A549 (cell line): ENCODE data around the gene MARK2. TPM values are rescaled to one million over a fixed set of nuclear protein-coding genes. Genes with fewer than 3 reads are reported as not detected.

ENCODE experiments used
- ATAC-seq, 2 experiments: fragments of 200-7000 bp in 1 of 2; fragments of >200 bp in 1 of 2; cut with Nextera tagmentation in 1 of 2; cut with Tn5 transposase in 1 of 2; 3 replicates each; pipeline versions ENCODE4 v1.8.0 to v1.9.1; 2018 to 2020; ENCODE audit warnings: mild to moderate bottlenecking in 1 of 2, moderate library complexity in 1 of 2
- CTCF ChIA-PET: fragments of 300-600 bp; sonication (Branson Sonifier 250); formaldehyde crosslinking; extraction: SDS; loops from one replicate; lab custom pipeline; 2021; ENCODE audit warnings: antibody characterized with exemption, inconsistent platforms; lab: Yijun Ruan, JAX
- POLR2A ChIA-PET: fragments of 350-600 bp; formaldehyde crosslinking; extraction: SDS; loops from one replicate; lab custom pipeline; 2021; ENCODE audit warnings: antibody characterized with exemption, inconsistent platforms; lab: Yijun Ruan, JAX
- DNase-seq, 2 experiments: peaks; one replicate each; pipeline versions ENCODE4 v3.0.0 to v3.0.0-alpha.2; 2011 to 2016; ENCODE audit warnings: low read depth in 1 of 2, low spot score in 1 of 2
- FAIRE-seq: peaks from 2 replicates; lab custom pipeline; 2011; peaks lifted over from hg19 to GRCh38; lab: Jason Lieb, UNC
- H3K27ac ChIP-seq, 2 experiments: fragments of >200 bp; sonication (Bioruptor Twin); formaldehyde crosslinking; 3 replicates each; pipeline ENCODE4 v1.5.1; 2016 to 2017
- H3K4me1 ChIP-seq: fragments of >200 bp; sonication (Bioruptor Twin); formaldehyde crosslinking; 3 replicates; pipeline ENCODE4 v1.6.1; 2016
- H3K4me2 ChIP-seq: fragments of >200 bp; sonication (Bioruptor Twin); formaldehyde crosslinking; 3 replicates; pipeline ENCODE4 v1.6.1; 2016
- H3K4me3 ChIP-seq: fragments of >200 bp; sonication (Bioruptor Twin); formaldehyde crosslinking; 3 replicates; pipeline ENCODE4 v1.5.1; 2016
- H3K9me3 ChIP-seq: fragments of >200 bp; sonication (Bioruptor Twin); formaldehyde crosslinking; 3 replicates; pipeline ENCODE4 v1.6.1; 2016
- CBX8 ChIP-seq: fragments of 200-600 bp; sonication (generic); IDR thresholded peaks from 2 replicates; pipeline ENCODE4 v1.6.1; 2016
- EHF ChIP-seq: fragments of 250-450 bp; sonication (Bioruptor Pico); IDR thresholded peaks from 2 replicates; pipeline ENCODE4 v1.5.0; 2020; ENCODE audit warnings: mild to moderate bottlenecking
- EHMT2 ChIP-seq: fragments of 200-600 bp; sonication (generic); IDR thresholded peaks from 2 replicates; pipeline ENCODE4 v1.6.1; 2016; ENCODE audit warnings: antibody characterized with exemption, low read depth, mild to moderate bottlenecking, moderate library complexity
- EP300 ChIP-seq, 2 experiments: fragments of >200 bp; sonication (Bioruptor Twin); formaldehyde crosslinking; IDR thresholded peaks; 2 replicates in 1 of 2; 3 replicates in 1 of 2; pipeline ENCODE4 v1.6.1; 2016 to 2017
- ESRRA ChIP-seq: fragments of 150-350 bp; IDR thresholded peaks from 2 replicates; pipeline ENCODE4 v1.6.1; 2014; ENCODE audit warnings: mild to moderate bottlenecking, low read length, borderline replicate concordance
- FOSB ChIP-seq: fragments of 250-450 bp; sonication (Bioruptor Pico); IDR thresholded peaks from 2 replicates; pipeline ENCODE4 v1.5.0; 2020; ENCODE audit warnings: mild to moderate bottlenecking, moderate library complexity
- FOXS1 ChIP-seq: fragments of 250-450 bp; sonication (Bioruptor Pico); IDR thresholded peaks from 2 replicates; pipeline ENCODE4 v1.5.0; 2020; ENCODE audit warnings: mild to moderate bottlenecking, moderate library complexity
- JUN ChIP-seq, 2 experiments: fragments of >200 bp; sonication (Bioruptor Twin); formaldehyde crosslinking; IDR thresholded peaks; 2 replicates in 1 of 2; 3 replicates in 1 of 2; pipeline ENCODE4 v1.6.1; 2016 to 2017
- JUNB ChIP-seq: fragments of >200 bp; sonication (Bioruptor Twin); formaldehyde crosslinking; IDR thresholded peaks from 2 replicates; pipeline ENCODE4 v1.6.1; 2016
- KDM5A ChIP-seq: fragments of 200-600 bp; sonication (generic); IDR thresholded peaks from 2 replicates; pipeline ENCODE4 v1.6.1; 2016; ENCODE audit warnings: antibody characterized with exemption, mild to moderate bottlenecking
- MAFK ChIP-seq: fragments of 450-650 bp; IDR thresholded peaks from 2 replicates; pipeline ENCODE4 v1.6.1; 2014; ENCODE audit not compliant: partially characterized antibody
- MYC ChIP-seq: IDR thresholded peaks from 2 replicates; pipeline ENCODE4 v1.6.1; 2012; ENCODE audit warnings: mild to moderate bottlenecking, inconsistent platforms, low read length, improper control_type of control experiment, borderline replicate concordance
- NPAS2 ChIP-seq: fragments of 250-450 bp; sonication (Bioruptor Pico); IDR thresholded peaks from 2 replicates; pipeline ENCODE4 v1.8.0; 2022; ENCODE audit warnings: mild to moderate bottlenecking, moderate library complexity, borderline replicate concordance
- PHF8 ChIP-seq: fragments of 200-600 bp; sonication (generic); IDR thresholded peaks from 2 replicates; pipeline ENCODE4 v1.6.1; 2016; ENCODE audit warnings: low read depth, mild to moderate bottlenecking, antibody characterized with exemption, moderate library complexity, borderline replicate concordance
- POLR2A ChIP-seq: IDR thresholded peaks from 2 replicates; pipeline ENCODE4 v1.6.1; 2012; ENCODE audit warnings: mild to moderate bottlenecking, low read length
- POLR2AphosphoS2 ChIP-seq: conservative IDR thresholded peaks from 2 replicates; pipeline ENCODE4 v1.6.1; 2012; ENCODE audit warnings: low read length, improper control_type of control experiment, inconsistent platforms
- RFX5 ChIP-seq: fragments of 450-650 bp; IDR thresholded peaks from 2 replicates; pipeline ENCODE4 v1.7.1; 2014; ENCODE audit warnings: antibody characterized with exemption, mild to moderate bottlenecking, moderate library complexity
- RNF2 ChIP-seq: fragments of 200-600 bp; sonication (generic); IDR thresholded peaks from 2 replicates; pipeline ENCODE4 v1.6.1; 2016; ENCODE audit warnings: low read depth, mild to moderate bottlenecking, antibody characterized with exemption, moderate library complexity, borderline replicate concordance
- SREBF2 ChIP-seq: fragments of 450-650 bp; IDR thresholded peaks from 2 replicates; pipeline ENCODE4 v1.6.1; 2014; ENCODE audit warnings: mild to moderate bottlenecking, moderate library complexity
- TFCP2L1 ChIP-seq: fragments of 250-450 bp; sonication (Bioruptor Pico); IDR thresholded peaks from 2 replicates; pipeline ENCODE4 v1.5.0; 2021; ENCODE audit warnings: mild to moderate bottlenecking
- TP53 ChIP-seq: fragments of 250-450 bp; sonication (Bioruptor Pico); IDR thresholded peaks from 2 replicates; pipeline ENCODE4 v1.5.0; 2021; ENCODE audit warnings: mild to moderate bottlenecking, moderate library complexity
- WGBS: methylation state at CpG from one replicate; pipeline ENCODE4 v1.1.6; 2017; ENCODE audit errors: missing lambda C conversion rate; 5-methylcytosine and 5-hydroxymethylcytosine counted together
- polyA plus RNA-seq, 4 experiments: library from polyadenylated mRNA; depleted of rRNA in 3 of 4; stranded (reverse); fragments of >200 nt; fragmentation: RNase III in 1 of 4; extraction: RNeasy Plus Mini Kit Qiagen cat#74134 plus additional on column Dnase treatment in 1 of 4; gene quantifications; 2 replicates in 3 of 4; 3 replicates in 1 of 4; pipeline ENCODE4 v1.2.3, GENCODE V29; 2011 to 2017
- TF ChIP-seq, protein P1 (sequence below): IDR thresholded peaks from 2 replicates; pipeline ENCODE4 v1.6.1; 2012
- TF ChIP-seq, protein P2 (sequence below): IDR thresholded peaks from 2 replicates; pipeline ENCODE4 v1.6.1; 2012
- TF ChIP-seq, protein P3 (sequence below): IDR thresholded peaks from 2 replicates; pipeline ENCODE4 v1.6.1; 2012; ENCODE audit warnings: low read depth, borderline replicate concordance
- TF ChIP-seq, protein P4 (sequence below): fragments of 150-350 bp; IDR thresholded peaks from 2 replicates; pipeline ENCODE4 v1.6.1; 2014; ENCODE audit warnings: low read depth, mild to moderate bottlenecking, low read length
- TF ChIP-seq, protein P5 (sequence below): fragments of >200 bp; sonication (Bioruptor Twin); formaldehyde crosslinking; IDR thresholded peaks from 3 replicates; pipeline ENCODE4 v1.5.1; 2016

The MARK2 gene
- polyA plus RNA-seq, 2 of the 4 experiments (the other 2 are of a cell fraction), result 20.2 to 28.4 TPM

DNA sequence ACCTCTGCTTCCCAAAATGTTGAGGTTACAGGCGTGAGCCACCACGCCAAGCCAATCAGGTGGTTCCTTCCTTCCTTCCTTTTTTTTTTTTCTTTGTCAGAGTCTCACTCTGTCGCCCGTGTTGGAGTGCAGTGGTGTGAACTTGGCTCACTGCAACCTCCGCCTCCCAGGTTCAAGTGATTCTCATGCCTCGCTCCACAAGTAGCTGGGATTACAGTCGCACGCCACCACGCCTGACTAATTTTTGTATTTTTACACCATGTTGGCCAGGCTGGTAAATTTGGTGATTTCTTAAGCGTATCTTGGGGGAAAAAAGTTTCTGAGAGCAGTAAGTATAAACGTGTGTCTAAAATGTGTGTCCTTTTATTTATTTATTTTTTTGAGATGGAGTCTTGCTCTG lies 43.8 kb upstream of the MARK2 start:
- ChIA-PET CTCF (no interaction called here), POLR2A (no interaction called here)
- FAIRE-seq (no peak), DNase-seq (no peak), ATAC-seq (no peak)
- Histone ChIP-seq H3K4me1 (no peaks in the 10 kb centered on the region), H3K4me2 (no peak overlapping the region), H3K4me3 (no peak overlapping the region), H3K27ac (no peak overlapping the region), H3K9me3 (peaks cover 16% of the 10 kb centered on the region; the same call in 2 of the 3 replicates)
- 86% methylated on average over 11 of the region's 11 CpGs for WGBS
- TF ChIP-seq JUNB (no peak), NPAS2 (CRISPR knock-in tag) (no peak), EP300 (IDR thresholded peaks at IDR 0.05) (no peak), MAFK (no peak), POLR2A (no peak), TFCP2L1 (CRISPR knock-in tag) (no peak)
- TF ChIP-seq, protein P1, sequence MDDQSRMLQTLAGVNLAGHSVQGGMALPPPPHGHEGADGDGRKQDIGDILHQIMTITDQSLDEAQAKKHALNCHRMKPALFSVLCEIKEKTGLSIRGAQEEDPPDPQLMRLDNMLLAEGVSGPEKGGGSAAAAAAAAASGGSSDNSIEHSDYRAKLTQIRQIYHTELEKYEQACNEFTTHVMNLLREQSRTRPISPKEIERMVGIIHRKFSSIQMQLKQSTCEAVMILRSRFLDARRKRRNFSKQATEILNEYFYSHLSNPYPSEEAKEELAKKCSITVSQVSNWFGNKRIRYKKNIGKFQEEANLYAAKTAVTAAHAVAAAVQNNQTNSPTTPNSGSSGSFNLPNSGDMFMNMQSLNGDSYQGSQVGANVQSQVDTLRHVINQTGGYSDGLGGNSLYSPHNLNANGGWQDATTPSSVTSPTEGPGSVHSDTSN, result no peak

DNA sequence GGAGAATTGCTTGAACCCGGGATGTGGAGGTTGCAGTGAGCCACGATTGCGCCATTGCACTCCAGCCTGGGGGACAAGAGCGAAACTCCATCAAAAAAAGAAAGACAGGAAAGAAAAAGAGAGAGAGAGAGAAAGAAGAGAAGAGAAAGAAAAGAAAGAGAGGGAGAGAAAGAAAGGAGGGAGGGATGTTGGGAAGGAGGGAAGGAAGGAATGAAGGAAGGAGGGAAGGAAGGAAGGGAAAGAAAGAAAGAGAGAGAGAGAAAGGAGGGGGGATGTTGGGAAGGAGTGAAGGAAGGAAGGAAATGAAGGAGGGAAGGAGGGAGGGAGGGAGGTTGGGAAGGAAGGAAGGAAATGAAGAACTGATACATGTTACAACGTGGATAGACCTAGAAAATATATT lies 38.0 kb upstream of the MARK2 start:
- H3K4me1 ChIP-seq, result peaks cover 16% of the 10 kb centered on the region
- TF ChIP-seq, protein P2, sequence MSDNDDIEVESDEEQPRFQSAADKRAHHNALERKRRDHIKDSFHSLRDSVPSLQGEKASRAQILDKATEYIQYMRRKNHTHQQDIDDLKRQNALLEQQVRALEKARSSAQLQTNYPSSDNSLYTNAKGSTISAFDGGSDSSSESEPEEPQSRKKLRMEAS, result no peak
- no peak for TF ChIP-seq MAFK
- TF ChIP-seq, protein P3, sequence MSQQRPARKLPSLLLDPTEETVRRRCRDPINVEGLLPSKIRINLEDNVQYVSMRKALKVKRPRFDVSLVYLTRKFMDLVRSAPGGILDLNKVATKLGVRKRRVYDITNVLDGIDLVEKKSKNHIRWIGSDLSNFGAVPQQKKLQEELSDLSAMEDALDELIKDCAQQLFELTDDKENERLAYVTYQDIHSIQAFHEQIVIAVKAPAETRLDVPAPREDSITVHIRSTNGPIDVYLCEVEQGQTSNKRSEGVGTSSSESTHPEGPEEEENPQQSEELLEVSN, result no peak
- TF ChIP-seq, all 56 proteins: peak for 0
- CTCF ChIA-PET, result interaction anchor here (0.5 kb wide), 1 partner anchor 15 kb away, joined by 3 read pairs; no protein-coding TSS in a partner anchor
- DNase-seq, result no peak
- no peak for FAIRE-seq
- no peak overlapping the region for H3K4me3 ChIP-seq
- no peak overlapping the region for H3K4me2 ChIP-seq
- no peaks in the 10 kb centered on the region for H3K9me3 ChIP-seq
- POLR2A ChIA-PET, result no interaction called here
- 87% methylated on average over 5 of the region's 5 CpGs for WGBS
- no peak for ATAC-seq
- H3K27ac ChIP-seq, result no peak overlapping the region

DNA sequence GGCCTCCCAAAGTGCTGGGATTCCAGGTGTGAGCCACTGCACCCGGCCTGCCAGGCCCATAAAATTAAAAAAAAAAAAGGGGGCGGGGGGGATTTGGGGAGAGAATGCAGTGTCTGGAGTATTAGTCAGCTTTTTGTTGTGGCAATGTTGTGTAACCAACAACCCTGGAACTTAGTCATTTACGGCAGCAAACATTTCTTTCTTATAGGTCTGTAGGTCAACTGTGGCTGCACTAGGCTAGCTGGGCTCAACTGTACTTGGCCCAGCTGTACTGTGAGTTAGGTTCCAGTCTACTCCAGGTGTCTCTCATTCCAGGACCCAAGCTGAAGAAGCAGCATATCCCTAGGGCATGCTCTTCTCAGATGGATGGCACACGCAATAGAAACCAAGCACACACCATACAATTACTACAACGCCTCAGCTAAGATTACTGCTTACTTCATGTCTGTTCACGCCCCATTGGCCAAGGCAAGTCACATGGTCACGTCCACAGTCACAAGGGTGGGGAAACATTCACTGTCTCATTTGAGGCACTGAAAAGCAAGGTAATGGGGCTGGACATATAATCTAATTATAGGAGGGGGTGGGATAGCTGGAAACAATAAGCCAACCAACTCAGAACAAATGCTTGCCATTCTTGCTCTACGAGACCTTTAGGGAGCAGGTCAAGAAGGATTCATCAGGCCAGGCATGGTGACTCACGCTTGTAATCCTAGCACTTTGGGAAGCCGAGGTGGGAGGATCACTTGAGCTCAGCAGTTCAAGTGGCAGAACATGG lies 36.1 kb upstream of the MARK2 start:
- DNase-seq, result peak; percentile 51 to 74
- Histone ChIP-seq H3K4me2 (peak overlapping the region; percentile 52), H3K27ac (peak overlapping the region; percentile 21 to 79; a peak in 4 of 6 replicates), H3K4me1 (peaks cover 16% of the 10 kb centered on the region), H3K4me3 (no peak overlapping the region), H3K9me3 (no peaks in the 10 kb centered on the region)
- POLR2A ChIA-PET, result interaction anchor here (0.8 to 1.4 kb wide), 2 partner anchors 10 to 121 kb away, joined by 3 read pairs; partner anchors contain the start of gene RTN3
- peak; percentile 87 to 93 for ATAC-seq
- 49% methylated on average over 10 of the region's 10 CpGs for WGBS
- FAIRE-seq, result no peak
- CTCF ChIA-PET, result interaction anchor here (0.6 to 1.8 kb wide), 5 partner anchors 18 to 822 kb away, joined by 3 to 9 read pairs (median 3); no protein-coding TSS in a partner anchor
- TF ChIP-seq RFX5 (no peak), KDM5A (no peak), NPAS2 (CRISPR knock-in tag) (no peak), TP53 (no peak), MYC (no peak), FOSB (CRISPR knock-in tag) (no peak), EHF (CRISPR knock-in tag) (no peak), POLR2AphosphoS2 (no peak), TFCP2L1 (CRISPR knock-in tag) (no peak), ESRRA (no peak), RNF2 (no peak), JUN (IDR thresholded peaks at IDR 0.05) (no peak), CBX8 (no peak), PHF8 (no peak), EHMT2 (no peak), FOXS1 (CRISPR knock-in tag) (no peak), MAFK (no peak), SREBF2 (no peak)
- TF ChIP-seq, protein P4, sequence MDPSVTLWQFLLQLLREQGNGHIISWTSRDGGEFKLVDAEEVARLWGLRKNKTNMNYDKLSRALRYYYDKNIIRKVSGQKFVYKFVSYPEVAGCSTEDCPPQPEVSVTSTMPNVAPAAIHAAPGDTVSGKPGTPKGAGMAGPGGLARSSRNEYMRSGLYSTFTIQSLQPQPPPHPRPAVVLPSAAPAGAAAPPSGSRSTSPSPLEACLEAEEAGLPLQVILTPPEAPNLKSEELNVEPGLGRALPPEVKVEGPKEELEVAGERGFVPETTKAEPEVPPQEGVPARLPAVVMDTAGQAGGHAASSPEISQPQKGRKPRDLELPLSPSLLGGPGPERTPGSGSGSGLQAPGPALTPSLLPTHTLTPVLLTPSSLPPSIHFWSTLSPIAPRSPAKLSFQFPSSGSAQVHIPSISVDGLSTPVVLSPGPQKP, result no peak
- TF ChIP-seq, protein P5, sequence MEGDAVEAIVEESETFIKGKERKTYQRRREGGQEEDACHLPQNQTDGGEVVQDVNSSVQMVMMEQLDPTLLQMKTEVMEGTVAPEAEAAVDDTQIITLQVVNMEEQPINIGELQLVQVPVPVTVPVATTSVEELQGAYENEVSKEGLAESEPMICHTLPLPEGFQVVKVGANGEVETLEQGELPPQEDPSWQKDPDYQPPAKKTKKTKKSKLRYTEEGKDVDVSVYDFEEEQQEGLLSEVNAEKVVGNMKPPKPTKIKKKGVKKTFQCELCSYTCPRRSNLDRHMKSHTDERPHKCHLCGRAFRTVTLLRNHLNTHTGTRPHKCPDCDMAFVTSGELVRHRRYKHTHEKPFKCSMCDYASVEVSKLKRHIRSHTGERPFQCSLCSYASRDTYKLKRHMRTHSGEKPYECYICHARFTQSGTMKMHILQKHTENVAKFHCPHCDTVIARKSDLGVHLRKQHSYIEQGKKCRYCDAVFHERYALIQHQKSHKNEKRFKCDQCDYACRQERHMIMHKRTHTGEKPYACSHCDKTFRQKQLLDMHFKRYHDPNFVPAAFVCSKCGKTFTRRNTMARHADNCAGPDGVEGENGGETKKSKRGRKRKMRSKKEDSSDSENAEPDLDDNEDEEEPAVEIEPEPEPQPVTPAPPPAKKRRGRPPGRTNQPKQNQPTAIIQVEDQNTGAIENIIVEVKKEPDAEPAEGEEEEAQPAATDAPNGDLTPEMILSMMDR, result no peak
- TF ChIP-seq, protein P2, result peak; percentile 51; the same call in 1 of the 2 replicates
